ENCODE data around the gene TMTC1.
"Not testable (repeated sequence)": the region's sequence is repeated elsewhere in the genome, so short reads cannot be mapped to it uniquely, and the experiment has no call there.

The TMTC1 gene

DNA sequence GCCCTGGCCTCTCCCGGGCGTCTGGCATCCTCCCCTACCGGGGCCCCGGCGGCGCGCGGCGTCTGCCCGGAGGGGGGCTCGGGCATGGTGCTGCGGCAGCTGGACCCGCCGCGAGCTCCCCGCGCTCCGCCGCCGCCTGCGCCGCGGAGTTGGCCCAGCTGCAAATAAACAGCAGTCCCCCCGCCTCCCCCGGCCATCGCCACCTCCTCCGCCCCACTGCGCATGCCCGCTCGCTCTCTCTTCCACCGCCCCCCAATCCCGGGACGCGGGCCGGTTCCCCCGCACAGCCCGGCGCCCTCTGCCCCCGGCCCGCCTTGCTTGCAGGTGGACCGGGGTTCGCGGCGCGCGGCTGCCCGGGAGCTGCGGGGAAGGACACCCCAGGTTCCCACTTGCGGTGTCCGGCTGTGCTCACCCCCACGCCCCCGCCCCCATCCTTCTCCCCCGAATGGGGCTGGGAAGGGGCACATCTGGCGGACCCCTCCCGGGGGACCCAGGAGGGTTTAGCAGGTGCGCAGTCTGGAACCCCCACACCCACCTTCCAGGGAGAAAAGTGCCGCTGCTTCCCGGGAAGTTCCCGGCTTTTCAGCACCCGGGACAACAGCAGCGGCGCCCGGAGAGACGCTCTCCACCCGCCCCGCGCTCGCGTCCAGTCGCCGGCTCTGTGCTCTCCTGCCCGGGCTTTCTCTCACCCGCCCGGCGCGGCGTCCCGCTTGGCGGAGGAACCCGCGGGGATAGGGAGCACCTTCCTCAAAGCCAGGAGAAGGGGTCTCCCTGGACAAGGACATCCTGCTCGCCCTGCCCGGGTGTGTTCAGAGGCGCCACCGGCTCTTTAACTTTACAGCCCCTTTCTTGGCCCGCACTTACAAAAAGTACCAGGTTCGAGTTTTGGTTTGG lies at the start of gene TMTC1:
Gene TMTC1, minus strand, starts transcription at position 170 of the 894 bp plus-strand sequence. CDS start 191 bp downstream, outside the sequence.
- no peak for DNase-seq (ENCODE audit: low read depth in 2 of 2)

GRCh38 chr12:29831173-29831572 lies 47.4 kb upstream of the TMTC1 start:
- DNase-seq (ENCODE audit: low read depth in 2 of 2) = no peak

DNA sequence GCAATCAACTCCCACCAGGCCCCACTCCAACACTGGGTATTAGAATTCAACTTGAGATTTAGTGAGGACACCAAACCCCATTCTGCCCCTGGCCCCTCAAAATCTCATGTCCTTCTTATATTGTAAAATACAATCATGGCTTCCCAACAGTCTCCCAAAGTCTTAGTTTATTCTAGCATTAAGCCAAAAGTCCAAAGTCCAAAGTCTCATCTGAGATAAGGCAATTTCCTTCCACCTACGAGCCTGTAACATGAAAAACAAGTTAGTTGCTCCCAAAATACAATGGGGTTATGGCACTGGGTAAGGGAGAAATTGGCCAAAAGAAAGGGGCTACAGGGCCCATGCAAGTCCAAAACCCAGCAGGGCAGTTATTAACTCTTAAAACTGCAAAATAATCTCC lies 46.6 kb upstream of the TMTC1 start:
- no peak for DNase-seq (ENCODE audit: low read depth in 2 of 2)

- no peak for DNase-seq (ENCODE audit: low read depth in 2 of 2)
Observed at GRCh38 chr12:29818916-29819623, 35.3 kb upstream of the TMTC1 start.

- no peak for DNase-seq (ENCODE audit: low read depth in 2 of 2)
Observed at GRCh38 chr12:29816874-29817725, 33.4 kb upstream of the TMTC1 start.

- DNase-seq (ENCODE audit: low read depth in 2 of 2) = not testable (repeated sequence)
Observed at GRCh38 chr12:29809616-29810361, 26.0 kb upstream of the TMTC1 start.

DNA sequence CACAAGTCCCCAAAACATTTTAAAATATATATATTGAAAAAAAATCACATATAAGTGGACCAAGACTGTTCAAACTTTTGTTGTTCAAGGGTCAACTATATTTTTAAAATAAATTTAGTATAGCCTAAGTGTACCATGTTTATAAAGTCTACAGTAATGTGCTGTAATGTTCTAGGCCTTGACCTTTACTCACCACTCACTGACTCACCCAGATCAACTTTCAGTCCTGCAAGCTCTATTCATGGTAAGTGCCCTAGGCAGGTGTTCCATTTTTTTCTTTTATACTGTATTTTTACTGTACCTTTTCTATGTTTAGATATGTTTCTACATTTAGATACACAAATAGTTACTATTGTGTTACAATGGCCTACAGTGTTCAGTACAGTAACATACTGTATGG lies 23.4 kb upstream of the TMTC1 start:
- no peak for DNase-seq (ENCODE audit: low read depth in 2 of 2)

DNA sequence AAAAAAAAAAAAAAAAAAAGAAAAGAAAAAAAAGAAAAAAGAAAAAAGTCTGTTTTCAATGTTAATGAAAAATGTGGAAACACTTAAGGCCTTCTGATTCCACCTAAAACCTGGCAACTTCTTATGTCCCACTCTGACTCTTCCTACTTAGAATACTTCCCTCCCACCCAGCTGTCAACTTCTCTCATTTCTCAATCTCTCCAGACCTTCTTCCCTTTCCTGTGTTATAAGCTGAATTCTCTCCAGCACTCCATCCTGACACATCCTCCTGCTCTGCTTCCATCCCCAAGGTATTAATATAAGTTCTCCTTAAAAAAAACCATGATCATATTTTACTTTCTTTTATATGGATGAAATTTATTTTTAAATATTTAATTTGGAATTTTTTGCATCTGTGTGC lies 20.3 kb upstream of the TMTC1 start:
- no peak for DNase-seq (ENCODE audit: low read depth in 2 of 2)

DNA sequence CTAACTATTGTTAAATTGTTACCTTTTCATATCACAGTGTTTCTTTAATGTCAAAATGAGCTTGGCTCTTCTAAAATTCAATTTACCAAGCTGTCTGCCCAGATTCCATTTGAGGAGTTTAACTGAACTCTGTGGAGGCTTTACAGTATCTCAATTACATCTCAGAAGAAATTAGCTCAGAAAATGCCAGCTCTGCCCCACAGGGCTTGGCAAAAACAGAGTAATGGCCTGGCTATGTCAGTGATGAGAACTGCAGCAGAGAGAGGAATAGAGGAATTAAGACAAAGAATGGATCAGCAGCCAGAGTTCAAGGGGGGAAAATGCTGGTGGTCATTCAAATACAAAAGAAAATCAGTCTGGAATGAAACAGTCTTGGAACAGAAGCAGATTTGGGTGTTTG lies 15.8 kb upstream of the TMTC1 start:
- DNase-seq (ENCODE audit: low read depth in 2 of 2) = no peak

GRCh38 chr12:29797565-29798355 lies 14.0 kb upstream of the TMTC1 start:
- no peak for DNase-seq (ENCODE audit: low read depth in 2 of 2)

GRCh38 chr12:29796823-29797263 lies 13.1 kb upstream of the TMTC1 start:
- no peak for DNase-seq (ENCODE audit: low read depth in 2 of 2)

GRCh38 chr12:29795715-29796114 lies 12.0 kb upstream of the TMTC1 start:
- DNase-seq (ENCODE audit: low read depth in 2 of 2) = no peak

DNA sequence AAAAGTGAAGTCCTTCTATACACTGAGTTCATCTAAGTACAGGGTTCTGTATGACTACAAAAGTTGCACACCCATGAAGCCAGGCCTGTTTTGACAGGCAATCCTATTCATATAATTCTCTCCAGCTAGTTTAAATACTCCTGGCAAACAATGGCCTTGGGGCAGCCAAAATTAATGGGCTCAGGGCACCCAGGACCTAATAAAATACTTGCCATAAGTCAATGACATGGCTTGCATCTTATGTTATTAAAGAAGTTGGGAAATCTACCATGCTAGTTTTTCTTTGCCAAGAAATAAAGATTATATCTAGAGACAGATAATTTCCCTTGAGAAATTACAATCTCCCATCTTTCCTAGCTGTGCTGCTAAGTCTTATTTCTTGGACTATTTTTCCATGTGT lies 11.1 kb upstream of the TMTC1 start:
- DNase-seq (ENCODE audit: low read depth in 2 of 2) = no peak

- DNase-seq (ENCODE audit: low read depth in 2 of 2) = no peak
Observed at GRCh38 chr12:29792853-29793252, 9.1 kb upstream of the TMTC1 start.

DNA sequence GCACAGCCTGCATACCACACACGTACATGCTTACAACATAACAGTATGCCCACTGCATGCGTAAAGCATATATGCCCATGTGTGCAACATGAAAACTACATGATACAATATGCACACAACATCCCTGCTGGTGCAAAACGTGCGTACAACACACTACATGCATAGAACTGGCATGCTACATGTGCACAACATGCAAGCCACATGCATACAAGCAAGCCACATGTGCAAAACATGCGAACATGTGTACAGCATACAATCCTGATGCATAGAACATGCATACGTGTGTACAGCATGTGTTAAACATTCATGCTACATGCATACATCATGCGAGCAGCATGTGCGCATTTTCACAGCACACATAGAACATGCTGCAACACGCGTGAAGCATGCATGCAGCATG lies 8.4 kb upstream of the TMTC1 start:
- no peak for DNase-seq (ENCODE audit: low read depth in 2 of 2)

DNA sequence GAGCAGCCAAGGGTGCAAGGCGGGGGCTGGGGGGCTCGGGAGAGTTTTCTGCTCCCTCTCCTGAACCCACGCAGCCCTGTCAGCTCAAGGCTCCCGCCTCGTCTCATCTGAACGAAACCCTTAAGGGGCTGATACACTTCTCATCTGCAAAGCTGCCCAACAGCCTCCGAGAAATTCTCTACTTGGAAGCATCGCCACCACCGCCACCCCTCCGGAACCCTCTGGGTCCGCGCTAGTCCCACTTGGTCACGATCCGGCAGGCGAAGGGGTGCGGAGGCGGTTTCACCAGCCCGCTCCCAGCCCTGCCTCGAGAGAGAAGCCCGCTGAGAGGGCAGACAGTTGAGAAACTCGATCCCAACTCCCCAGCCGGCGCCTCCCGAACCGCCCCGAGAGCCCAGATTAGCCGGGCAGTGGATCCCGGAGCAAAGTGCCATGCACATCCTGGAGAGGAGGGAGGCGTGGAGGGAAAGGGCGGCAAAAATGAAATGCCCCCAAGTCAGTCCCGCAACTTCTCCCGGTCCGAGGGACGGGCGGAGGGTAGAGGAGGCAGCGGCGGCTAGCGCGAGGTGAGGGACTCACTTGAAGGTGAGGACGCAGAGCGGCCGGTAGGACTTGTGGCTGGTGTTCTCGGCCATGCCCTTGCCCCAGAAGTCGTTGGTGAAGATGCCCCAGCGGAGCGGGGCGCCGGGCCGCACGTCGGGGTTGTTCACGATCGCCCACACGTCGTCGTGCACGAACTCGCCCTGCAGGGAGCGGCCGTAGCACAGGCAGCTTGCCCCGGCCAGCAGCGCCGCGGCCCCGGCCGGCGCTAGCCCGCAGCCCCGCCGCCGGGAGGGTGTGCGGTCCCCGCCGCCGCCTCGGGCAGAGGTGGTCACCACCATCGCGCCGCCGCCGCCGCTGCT lies 620 bp downstream of the TMTC1 start:
- no peak for DNase-seq (ENCODE audit: low read depth in 2 of 2)

- no peak for DNase-seq (ENCODE audit: low read depth in 2 of 2)
Observed at GRCh38 chr12:29782285-29782870, 1.4 kb downstream of the TMTC1 start.

- no peak for DNase-seq (ENCODE audit: low read depth in 2 of 2)
Observed at GRCh38 chr12:29781705-29782266, 2.0 kb downstream of the TMTC1 start.

- DNase-seq (ENCODE audit: low read depth in 2 of 2) = no peak
Observed at GRCh38 chr12:29781188-29781587, 2.6 kb downstream of the TMTC1 start.

All from stimulated activated CD4-positive, alpha-beta T cell treated with anti-CD3 and anti-CD28 coated beads, Interleukin-15, amount 100 ng/mL, for 48 hours (primary cell).